Fibroblast of skin of right quadriceps (primary cell): ENCODE data around the gene CCDC179.

Experiments
- DNase-seq: peaks from one replicate; pipeline ENCODE4 v3.0.0-alpha.2; 2013

The CCDC179 gene

GRCh38 chr11:22807855-22808570 lies 52.3 kb downstream of the CCDC179 start:
- DNase-seq = peak; percentile 35

- DNase-seq = no peak
Measured at GRCh38 chr11:22807391-22807790, 52.9 kb downstream of the CCDC179 start.

- DNase-seq = no peak
Measured at GRCh38 chr11:22802861-22803260, 57.4 kb downstream of the CCDC179 start.

DNA sequence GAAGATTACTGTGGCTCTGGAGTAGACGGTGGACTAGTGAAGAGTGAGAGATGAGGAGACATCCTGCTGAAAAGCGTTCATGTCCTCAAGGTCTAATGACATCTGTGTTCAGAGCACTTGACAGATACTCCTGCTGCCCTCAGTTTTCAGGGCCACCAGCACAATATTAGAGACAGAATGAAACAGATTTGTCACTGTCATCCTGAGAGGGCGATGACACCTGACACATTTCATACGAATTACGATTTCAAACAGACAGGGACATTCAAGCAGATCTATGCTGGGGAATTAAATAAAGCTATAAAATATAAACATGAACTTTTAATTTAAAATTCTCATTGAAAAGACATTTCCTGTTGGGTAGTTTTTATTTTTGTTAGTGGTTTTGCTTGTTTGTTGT lies 59.8 kb downstream of the CCDC179 start:
- no peak for DNase-seq

DNA sequence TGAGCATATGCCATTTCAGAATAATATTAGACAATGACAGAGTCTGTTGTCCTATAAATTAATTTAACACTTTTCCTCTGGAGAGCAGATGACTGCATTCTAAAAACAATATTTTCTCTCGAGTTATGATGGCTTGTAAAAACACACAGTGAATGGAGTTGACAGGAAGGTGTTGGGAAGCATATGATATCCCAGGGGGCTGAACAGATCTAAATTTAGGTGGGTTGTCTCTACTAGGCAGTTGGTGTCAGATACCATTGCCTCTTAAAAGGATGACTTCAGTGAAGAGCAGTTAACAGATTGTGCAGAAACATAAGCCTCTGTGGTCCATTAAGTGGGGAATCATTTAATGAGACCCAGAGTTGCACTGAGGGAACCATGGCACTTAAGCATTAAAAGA lies 61.4 kb downstream of the CCDC179 start:
- DNase-seq = no peak

DNA sequence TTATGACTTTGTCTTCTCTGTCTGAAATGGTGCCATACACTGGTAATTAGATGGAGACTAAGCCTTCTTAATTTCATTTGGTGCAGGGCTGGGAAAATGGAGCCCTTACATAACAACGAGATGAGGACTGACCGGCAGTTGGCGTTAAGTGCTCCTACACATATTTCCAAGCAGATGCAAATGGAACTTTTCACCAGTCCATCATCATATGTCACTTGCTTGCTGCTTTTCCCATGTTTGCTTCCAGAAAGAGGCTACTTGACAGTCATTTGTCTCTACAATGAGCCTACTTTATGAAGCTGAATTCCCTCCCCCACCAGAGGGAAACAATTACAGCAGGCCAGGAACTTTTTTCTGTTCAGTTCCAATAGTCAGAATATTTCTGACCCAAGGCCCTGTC lies 63.2 kb downstream of the CCDC179 start:
- no peak for DNase-seq
